Epidermal melanocyte (primary cell): ENCODE data around the gene SCNN1B.
"Not testable (repeated sequence)": the region's sequence is repeated elsewhere in the genome, so short reads cannot be mapped to it uniquely, and the experiment has no call there.

Experiments used
- DNase-seq: peaks from one replicate; pipeline ENCODE4 v3.0.0; 2011; ENCODE audit warnings: low spot score; ENCODE audit not compliant: insufficient read length

The SCNN1B gene

GRCh38 chr16:23379707-23380106 is 77.6 kb downstream of the SCNN1B start:
- DNase-seq, result no peak

- DNase-seq, result no peak
These were observed 78.4 kb downstream of the SCNN1B start for GRCh38 chr16:23380501-23380951.

GRCh38 chr16:23381702-23382101 is 79.6 kb downstream of the SCNN1B start:
- DNase-seq, result not testable (repeated sequence)

- no peak for DNase-seq
These were observed 80.2 kb downstream of the SCNN1B start for GRCh38 chr16:23382279-23382678.

- DNase-seq, result no peak
These were observed 81.8 kb downstream of the SCNN1B start for GRCh38 chr16:23383881-23384280.

- no peak for DNase-seq
These were observed 82.8 kb downstream of the SCNN1B start for GRCh38 chr16:23384878-23385277.

GRCh38 chr16:23385441-23385840 is 83.3 kb downstream of the SCNN1B start:
- no peak for DNase-seq

- DNase-seq, result no peak
These were observed 85.6 kb downstream of the SCNN1B start for GRCh38 chr16:23387666-23388065.

- no peak for DNase-seq
These were observed 86.7 kb downstream of the SCNN1B start for GRCh38 chr16:23388786-23389185.

- no peak for DNase-seq
These were observed 87.1 kb downstream of the SCNN1B start for GRCh38 chr16:23389201-23389600.

- not testable (repeated sequence) for DNase-seq
These were observed 87.8 kb downstream of the SCNN1B start for GRCh38 chr16:23389936-23390335.

- no peak for DNase-seq
These were observed 89.5 kb downstream of the SCNN1B start for GRCh38 chr16:23391381-23392222.

- DNase-seq, result no peak
These were observed 90.1 kb downstream of the SCNN1B start for GRCh38 chr16:23392223-23392600.

- DNase-seq, result no peak
These were observed 92.2 kb downstream of the SCNN1B start for GRCh38 chr16:23394141-23394831.

GRCh38 chr16:23395732-23396131 is 93.6 kb downstream of the SCNN1B start:
- DNase-seq, result no peak

GRCh38 chr16:23397464-23397863 is 95.4 kb downstream of the SCNN1B start:
- no peak for DNase-seq

- no peak for DNase-seq
These were observed 97.1 kb downstream of the SCNN1B start for GRCh38 chr16:23398987-23399805.

- not testable (repeated sequence) for DNase-seq
These were observed 98.3 kb downstream of the SCNN1B start for GRCh38 chr16:23400447-23400846.

- no peak for DNase-seq
These were observed 99.0 kb downstream of the SCNN1B start for GRCh38 chr16:23401139-23401538.

GRCh38 chr16:23402100-23402499 is 100.0 kb downstream of the SCNN1B start:
- no peak for DNase-seq

GRCh38 chr16:23403547-23403946 is 101.4 kb downstream of the SCNN1B start:
- DNase-seq, result no peak

- no peak for DNase-seq
These were observed 103.9 kb downstream of the SCNN1B start for GRCh38 chr16:23406024-23406423.
